T-cell (primary cell): Measurements from ENCODE around the gene EFS. TPM values are rescaled to one million over a fixed set of nuclear protein-coding genes. Genes with fewer than 3 reads are reported as not detected.

Experiments
- ATAC-seq, 4 experiments: fragments of 200-7000 bp in 3 of 4; fragments of 150-1000 bp in 1 of 4; cut with Tn5 transposase; replicated peaks in 1 of 4; 1 replicate in 3 of 4; 2 replicates in 1 of 4; pipeline ENCODE4 v1.10.0; 2021; ENCODE audit warnings: moderate library complexity in 3 of 4, mild to moderate bottlenecking in 2 of 4, moderate number of reproducible peaks in 1 of 4
- CTCF ChIA-PET, 2 donors: fragments of 300-600 bp; sonication (Branson Sonifier 250); formaldehyde crosslinking; loops; one replicate each; lab custom pipeline; 2022; ENCODE audit warnings: antibody characterized with exemption in 2 of 2; lab: Charles Lee
- POLR2A ChIA-PET, 2 donors: fragments of 300-600 bp; sonication (Branson Sonifier 250); formaldehyde crosslinking; loops; one replicate each; lab custom pipeline; 2022; ENCODE audit warnings: antibody characterized with exemption in 2 of 2; lab: Charles Lee
- DNase-seq, 35 experiments: peaks; one replicate each; pipeline versions ENCODE4 v3.0.0 to v3.0.0-alpha.2; 2013 to 2023
- H3K27ac ChIP-seq: one replicate; pipeline ENCODE4 v1.5.1; 2013; ENCODE audit warnings: low read length
- H3K27me3 ChIP-seq, 2 experiments: replicated peaks in 1 of 2; 1 replicate in 1 of 2; 2 replicates in 1 of 2; pipeline versions ENCODE4 v1.6.1 to v1.7.0; 2013; ENCODE audit warnings: low read length in 1 of 2, mixed read lengths in 1 of 2; ENCODE audit not compliant: control insufficient read depth in 2 of 2, insufficient read depth in 2 of 2; ENCODE audit errors: extremely low read depth in 1 of 2
- H3K36me3 ChIP-seq, 2 donors: 1 replicate in 1 of 2; 2 replicates in 1 of 2; pipeline versions ENCODE4 v1.6.1 to v1.7.0; 2013; ENCODE audit warnings: low read length in 1 of 2; ENCODE audit not compliant: control insufficient read depth in 2 of 2, insufficient read depth in 1 of 2; ENCODE audit errors: extremely low read depth in 1 of 2
- H3K4me1 ChIP-seq, 2 experiments: 1 replicate in 1 of 2; 2 replicates in 1 of 2; pipeline versions ENCODE4 v1.6.1 to v1.7.0; 2013; ENCODE audit warnings: low read length in 2 of 2, mixed read lengths in 1 of 2; ENCODE audit not compliant: insufficient read depth in 2 of 2, control insufficient read depth in 1 of 2; ENCODE audit errors: extremely low read depth in 1 of 2
- H3K4me3 ChIP-seq, 2 donors: 1 replicate in 1 of 2; 2 replicates in 1 of 2; pipeline versions ENCODE4 v1.5.1 to v1.7.0; 2013; ENCODE audit warnings: mild to moderate bottlenecking in 2 of 2, low read length in 1 of 2, moderate library complexity in 1 of 2; ENCODE audit not compliant: control insufficient read depth in 1 of 2; ENCODE audit errors: extremely low read depth in 1 of 2
- H3K9me3 ChIP-seq: 2 replicates; pipeline ENCODE4 v1.7.0; 2013
- H3K27ac Mint-ChIP-seq, 2 donors: one replicate each; pipeline ENCODE4 v1.8.0; 2020 to 2021; ENCODE audit warnings: mild to moderate bottlenecking in 2 of 2, mixed read lengths in 2 of 2
- H3K27me3 Mint-ChIP-seq, 2 donors: one replicate each; pipeline ENCODE4 v1.8.0; 2021 to 2022; ENCODE audit warnings: mixed read lengths in 2 of 2
- H3K36me3 Mint-ChIP-seq: one replicate; pipeline ENCODE4 v1.8.0; 2021; ENCODE audit warnings: mixed read lengths
- H3K4me1 Mint-ChIP-seq, 3 donors: one replicate each; pipeline ENCODE4 v1.8.0; 2020 to 2022; ENCODE audit warnings: mixed read lengths in 3 of 3, mild to moderate bottlenecking in 1 of 3
- H3K4me3 Mint-ChIP-seq, 3 donors: one replicate each; pipeline ENCODE4 v1.8.0; 2020 to 2022; ENCODE audit warnings: mild to moderate bottlenecking in 3 of 3, mixed read lengths in 3 of 3, moderate library complexity in 3 of 3
- H3K9me3 Mint-ChIP-seq, 3 donors: one replicate each; pipeline ENCODE4 v1.8.0; 2020 to 2022; ENCODE audit warnings: mixed read lengths in 3 of 3
- WGBS: methylation state at CpG from one replicate; pipeline ENCODE4 v1.1.5; 2013; ENCODE audit warnings: missing lambda C conversion rate; ENCODE audit not compliant: insufficient coverage; 5-methylcytosine and 5-hydroxymethylcytosine counted together
- total RNA-seq, 35 experiments: library from RNA in 6 of 35; stranded (reverse) in 6 of 35; fragments of 120-200 nt in 1 of 35; gene quantifications; one replicate each; pipeline versions ENCODE4 v1.2.1 to v1.2.4 and lab custom pipeline; 2013 to 2026

The EFS gene
- total RNA-seq, 5 donors from 2014 or later (not counting 1 experiment from before 2014, with no cell fraction given): 0.15 TPM; not detected in 4

GRCh38 chr14:23408307-23408630 lies 43.3 kb upstream of the EFS start:
- ChIA-PET CTCF (no interaction called here), POLR2A (interaction anchor here in 1 of 2 donors (0.6 kb wide), 1 partner anchor 469 kb away, joined by 11 read pairs; no protein-coding TSS in a partner anchor)
- 75% methylated on average over 5 of the region's 5 CpGs for WGBS
- no peaks in the 10 kb centered on the region for H3K9me3 Mint-ChIP-seq
- Histone ChIP-seq H3K9me3 (no peaks in the 10 kb centered on the region), H3K27me3 (peaks cover 0 to 53% of the 10 kb centered on the region in 2 experiments), H3K4me1 (no peaks in the 10 kb centered on the region), H3K36me3 (no peaks in the 10 kb centered on the region), H3K4me3 (no peak overlapping the region), H3K27ac (no peak overlapping the region)
- no peak for ATAC-seq
- peaks cover 18 to 35% of the 10 kb centered on the region in 2 donors for H3K27me3 Mint-ChIP-seq
- no peaks in the 10 kb centered on the region for H3K4me1 Mint-ChIP-seq
- H3K36me3 Mint-ChIP-seq: no peaks in the 10 kb centered on the region
- no peak overlapping the region for H3K4me3 Mint-ChIP-seq
- no peak for DNase-seq
- no peak overlapping the region for H3K27ac Mint-ChIP-seq

GRCh38 chr14:23407516-23408306 lies 42.7 kb upstream of the EFS start, which contains the start of gene MYH6:
Gene MYH6, minus strand, starts transcription at chr14:23408273. Its CDS starts 1,050 bp downstream, at chr14:23407223.
- no peaks in the 10 kb centered on the region for H3K9me3 ChIP-seq
- Mint-ChIP-seq H3K9me3 (no peaks in the 10 kb centered on the region), H3K4me3 (no peak within 1 kb of the TSS), H3K4me1 (no peaks in the 10 kb centered on the region), H3K27ac (no peak within 1 kb of the TSS), H3K36me3 (no peaks in the 10 kb centered on the region), H3K27me3 (peaks cover 24 to 40% of the 10 kb centered on the region in 2 donors)
- CTCF ChIA-PET: no interaction called here
- H3K27ac ChIP-seq: no peak within 1 kb of the TSS
- DNase-seq (no peak), ATAC-seq (no peak)
- 75% methylated on average over 12 of the region's 15 CpGs for WGBS
- POLR2A ChIA-PET: interaction anchor here in 1 of 2 donors (0.6 kb wide), 1 partner anchor 468 kb away, joined by 11 read pairs; no protein-coding TSS in a partner anchor
- H3K4me1 ChIP-seq: no peaks in the 10 kb centered on the region
- H3K27me3 ChIP-seq: peaks cover 0 to 53% of the 10 kb centered on the region in 2 experiments
- H3K4me3 ChIP-seq: no peak within 1 kb of the TSS
- H3K36me3 ChIP-seq: no peaks in the 10 kb centered on the region

GRCh38 chr14:23406725-23407355 lies 41.9 kb upstream of the EFS start:
- no peaks in the 10 kb centered on the region for H3K4me1 Mint-ChIP-seq
- ATAC-seq (no peak), DNase-seq (no peak)
- no peak overlapping the region for H3K4me3 Mint-ChIP-seq
- H3K27me3 ChIP-seq: peaks cover 0 to 51% of the 10 kb centered on the region in 2 experiments
- WGBS: 85% methylated on average over 14 of the region's 15 CpGs
- H3K27ac Mint-ChIP-seq: no peak overlapping the region
- H3K27ac ChIP-seq: no peak overlapping the region
- H3K9me3 Mint-ChIP-seq: no peaks in the 10 kb centered on the region
- ChIA-PET CTCF (no interaction called here), POLR2A (no interaction called here)
- H3K9me3 ChIP-seq: no peaks in the 10 kb centered on the region
- H3K27me3 Mint-ChIP-seq: peaks cover 22 to 39% of the 10 kb centered on the region in 2 donors
- no peaks in the 10 kb centered on the region for H3K36me3 Mint-ChIP-seq
- H3K36me3 ChIP-seq: no peaks in the 10 kb centered on the region
- H3K4me3 ChIP-seq: no peak overlapping the region
- H3K4me1 ChIP-seq: no peaks in the 10 kb centered on the region

GRCh38 chr14:23406244-23406643 lies 41.3 kb upstream of the EFS start:
- H3K36me3 Mint-ChIP-seq: no peaks in the 10 kb centered on the region
- Histone ChIP-seq H3K27ac (no peak overlapping the region), H3K27me3 (peaks cover 0 to 51% of the 10 kb centered on the region in 2 experiments), H3K4me3 (no peak overlapping the region), H3K9me3 (no peaks in the 10 kb centered on the region), H3K36me3 (no peaks in the 10 kb centered on the region), H3K4me1 (no peaks in the 10 kb centered on the region)
- DNase-seq (no peak), ATAC-seq (no peak)
- H3K4me1 Mint-ChIP-seq: no peaks in the 10 kb centered on the region
- H3K27me3 Mint-ChIP-seq: peaks cover 21 to 38% of the 10 kb centered on the region in 2 donors
- POLR2A ChIA-PET: no interaction called here
- WGBS: 65% methylated on average over 4 of the region's 4 CpGs
- no peaks in the 10 kb centered on the region for H3K9me3 Mint-ChIP-seq
- no peak overlapping the region for H3K27ac Mint-ChIP-seq
- H3K4me3 Mint-ChIP-seq: no peak overlapping the region
- CTCF ChIA-PET: no interaction called here

- Histone ChIP-seq H3K27ac (no peak overlapping the region), H3K36me3 (no peaks in the 10 kb centered on the region), H3K4me3 (no peak overlapping the region), H3K27me3 (peaks cover 0 to 49% of the 10 kb centered on the region in 2 experiments), H3K9me3 (no peaks in the 10 kb centered on the region), H3K4me1 (no peaks in the 10 kb centered on the region)
- ChIA-PET POLR2A (no interaction called here), CTCF (no interaction called here)
- no peak overlapping the region for H3K4me3 Mint-ChIP-seq
- H3K36me3 Mint-ChIP-seq: no peaks in the 10 kb centered on the region
- no peak overlapping the region for H3K27ac Mint-ChIP-seq
- no peaks in the 10 kb centered on the region for H3K9me3 Mint-ChIP-seq
- H3K4me1 Mint-ChIP-seq: no peaks in the 10 kb centered on the region
- WGBS: 78% methylated on average over 13 of the region's 13 CpGs
- H3K27me3 Mint-ChIP-seq: peaks cover 21 to 38% of the 10 kb centered on the region in 2 donors
- ATAC-seq (no peak), DNase-seq (no peak)
These were observed 40.6 kb upstream of the EFS start for GRCh38 chr14:23405516-23406025.

GRCh38 chr14:23405096-23405495 lies 40.1 kb upstream of the EFS start:
- WGBS: 77% methylated on average over 8 of the region's 10 CpGs
- Mint-ChIP-seq H3K4me3 (no peak overlapping the region), H3K9me3 (no peaks in the 10 kb centered on the region), H3K4me1 (no peaks in the 10 kb centered on the region), H3K27me3 (peaks cover 21 to 38% of the 10 kb centered on the region in 2 donors), H3K27ac (no peak overlapping the region), H3K36me3 (no peaks in the 10 kb centered on the region)
- H3K36me3 ChIP-seq: no peaks in the 10 kb centered on the region
- peaks cover 0 to 44% of the 10 kb centered on the region in 2 experiments for H3K27me3 ChIP-seq
- no peaks in the 10 kb centered on the region for H3K4me1 ChIP-seq
- POLR2A ChIA-PET: no interaction called here
- no peak for DNase-seq
- CTCF ChIA-PET: no interaction called here
- no peak overlapping the region for H3K27ac ChIP-seq
- H3K4me3 ChIP-seq: no peak overlapping the region
- no peaks in the 10 kb centered on the region for H3K9me3 ChIP-seq
- no peak for ATAC-seq
